Measurements from ENCODE around the gene IER3IP1.

The IER3IP1 gene

DNA sequence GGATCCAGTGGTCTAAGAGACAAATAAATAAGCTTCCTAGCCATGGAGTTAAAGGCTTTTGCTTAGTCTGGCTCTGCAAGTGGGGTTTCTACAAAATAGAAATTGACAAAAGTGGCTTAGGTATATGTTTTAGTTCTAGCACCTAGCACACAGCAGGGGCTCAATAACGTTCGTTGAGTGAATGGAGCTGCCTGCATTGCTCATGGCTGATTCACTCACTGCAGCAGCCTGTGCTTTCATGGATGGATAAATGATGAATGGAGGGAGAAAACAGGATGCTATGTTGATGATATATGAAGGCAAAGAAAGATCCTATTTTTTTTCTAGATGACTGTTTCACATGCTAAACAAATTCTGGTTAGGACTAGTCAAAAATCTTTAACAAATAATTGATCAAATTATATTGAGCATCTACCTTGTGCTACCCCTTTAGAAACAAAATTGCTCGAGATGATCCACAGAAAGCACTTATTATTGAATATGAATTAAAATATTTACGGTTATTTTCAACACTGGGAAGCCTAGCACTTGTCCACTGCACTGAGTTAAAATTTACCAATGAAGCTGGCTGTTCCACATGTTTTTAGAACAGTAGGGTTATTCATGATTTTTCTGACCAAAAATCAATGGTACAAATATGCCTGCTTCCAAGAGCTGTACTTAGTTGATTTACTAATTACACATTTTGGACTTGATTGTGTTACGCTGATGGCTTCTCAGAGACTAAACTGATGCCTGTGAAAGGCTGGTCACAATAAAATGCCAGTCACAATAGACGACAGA, 65.5 kb downstream of the IER3IP1 start:
- no peak overlapping the region for H3K4me3 ChIP-seq (replicated peaks; ENCODE audit: low read depth, low read length)
- no peak for DNase-seq (ENCODE audit: extremely low read depth, low read depth)
- TF ChIP-seq, protein P1, sequence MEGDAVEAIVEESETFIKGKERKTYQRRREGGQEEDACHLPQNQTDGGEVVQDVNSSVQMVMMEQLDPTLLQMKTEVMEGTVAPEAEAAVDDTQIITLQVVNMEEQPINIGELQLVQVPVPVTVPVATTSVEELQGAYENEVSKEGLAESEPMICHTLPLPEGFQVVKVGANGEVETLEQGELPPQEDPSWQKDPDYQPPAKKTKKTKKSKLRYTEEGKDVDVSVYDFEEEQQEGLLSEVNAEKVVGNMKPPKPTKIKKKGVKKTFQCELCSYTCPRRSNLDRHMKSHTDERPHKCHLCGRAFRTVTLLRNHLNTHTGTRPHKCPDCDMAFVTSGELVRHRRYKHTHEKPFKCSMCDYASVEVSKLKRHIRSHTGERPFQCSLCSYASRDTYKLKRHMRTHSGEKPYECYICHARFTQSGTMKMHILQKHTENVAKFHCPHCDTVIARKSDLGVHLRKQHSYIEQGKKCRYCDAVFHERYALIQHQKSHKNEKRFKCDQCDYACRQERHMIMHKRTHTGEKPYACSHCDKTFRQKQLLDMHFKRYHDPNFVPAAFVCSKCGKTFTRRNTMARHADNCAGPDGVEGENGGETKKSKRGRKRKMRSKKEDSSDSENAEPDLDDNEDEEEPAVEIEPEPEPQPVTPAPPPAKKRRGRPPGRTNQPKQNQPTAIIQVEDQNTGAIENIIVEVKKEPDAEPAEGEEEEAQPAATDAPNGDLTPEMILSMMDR (IDR thresholded peaks at IDR 0.05; ENCODE audit: low read depth, low read length, missing control alignments): no peak

DNA sequence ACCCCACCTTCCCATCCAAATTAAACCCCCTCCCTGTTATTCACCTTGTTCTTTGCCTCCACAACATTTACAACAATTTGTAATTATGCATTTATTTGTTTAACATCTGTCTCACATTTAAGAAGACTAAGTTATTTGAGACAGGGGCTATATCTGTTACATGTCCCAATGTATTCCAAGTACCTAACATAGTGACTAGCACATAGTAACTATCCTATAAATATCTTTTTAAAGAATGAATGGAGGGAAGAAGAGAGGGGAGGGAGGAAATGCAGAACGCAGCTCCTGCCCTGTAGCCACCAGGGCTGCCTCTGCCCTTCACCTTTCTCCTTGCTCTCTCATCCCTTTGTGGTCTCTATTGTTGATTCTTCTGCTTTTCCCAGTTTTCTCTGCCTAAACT, 66.4 kb downstream of the IER3IP1 start:
- TF ChIP-seq, protein P1 (IDR thresholded peaks at IDR 0.05; ENCODE audit: low read depth, low read length, missing control alignments): no peak

DNA sequence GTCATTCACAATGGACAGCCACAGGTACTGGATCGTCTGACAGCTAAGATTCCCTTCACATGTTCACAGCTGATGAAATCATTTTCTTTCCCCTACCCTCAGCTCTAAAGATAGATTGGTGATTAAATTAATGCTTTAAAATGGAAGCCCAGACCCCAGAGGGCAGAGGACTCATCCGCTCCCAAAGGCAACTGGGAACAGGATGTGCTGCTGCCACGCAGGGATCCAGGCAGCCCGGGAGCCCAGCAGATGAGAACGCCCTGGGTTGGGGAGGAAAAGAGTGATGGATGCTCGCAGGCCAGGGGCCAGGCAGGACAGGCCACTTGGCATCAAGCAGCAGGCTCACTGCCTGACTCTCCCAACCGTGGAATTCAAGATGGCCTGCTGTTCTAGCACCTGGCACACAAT, 67.2 kb downstream of the IER3IP1 start:
- TF ChIP-seq, protein P1 (IDR thresholded peaks at IDR 0.05; ENCODE audit: low read depth, low read length, missing control alignments): no peak
- no peak for DNase-seq (ENCODE audit: extremely low read depth, low read depth)
- H3K4me3 ChIP-seq (replicated peaks; ENCODE audit: low read depth, low read length): no peak overlapping the region

More for the DNA sequence above, 66.4 kb downstream of the IER3IP1 start:
- DNase-seq (ENCODE audit: extremely low read depth, low read depth): no peak
- no peak overlapping the region for H3K4me3 ChIP-seq (replicated peaks; ENCODE audit: low read depth, low read length)

DNA sequence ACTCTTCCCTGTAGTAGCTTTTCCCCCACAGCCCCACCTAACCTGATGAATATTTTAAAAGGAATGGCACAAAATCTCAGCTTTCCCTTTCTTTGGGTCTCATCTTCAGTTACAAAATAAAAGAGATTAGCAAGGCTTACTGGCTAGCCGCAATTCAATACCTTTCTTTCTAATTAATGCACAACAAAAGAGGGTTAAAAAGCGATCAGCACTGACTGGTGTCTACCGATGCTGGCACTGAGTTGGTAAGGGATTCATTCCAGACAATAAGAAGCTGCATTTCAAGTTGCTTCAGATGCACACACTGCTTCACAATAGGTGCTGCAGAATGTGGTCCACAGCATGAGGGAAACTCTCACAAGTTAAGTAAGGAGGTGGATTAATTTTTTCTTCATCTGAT, 67.8 kb downstream of the IER3IP1 start:
- no peak for DNase-seq (ENCODE audit: extremely low read depth, low read depth)
- no peak overlapping the region for H3K4me3 ChIP-seq (replicated peaks; ENCODE audit: low read depth, low read length)
- TF ChIP-seq, protein P1 (IDR thresholded peaks at IDR 0.05; ENCODE audit: low read depth, low read length, missing control alignments): no peak
